Activated T-helper 9 cell treated with anti-CD3 and anti-CD28 coated beads, Interleukin-2, amount 50 U/mL, for 16 hours (primary cell): ENCODE data around the gene TCP1.
"Not testable (repeated sequence)": the region's sequence is repeated elsewhere in the genome, so short reads cannot be mapped to it uniquely, and the experiment has no call there.

Experiments used
- DNase-seq: peaks from one replicate; pipeline ENCODE4 v3.0.0-alpha.2; 2020; ENCODE audit warnings: low read depth

The TCP1 gene

GRCh38 chr6:159739341-159739740 lies 50.1 kb downstream of the TCP1 start:
- DNase-seq = no peak

GRCh38 chr6:159736908-159737307 lies 52.5 kb downstream of the TCP1 start:
- no peak for DNase-seq

GRCh38 chr6:159733395-159733794 lies 56.0 kb downstream of the TCP1 start:
- DNase-seq = not testable (repeated sequence)

- DNase-seq = not testable (repeated sequence)
Observed at GRCh38 chr6:159732550-159732949, 56.9 kb downstream of the TCP1 start.

- DNase-seq = no peak
Observed at GRCh38 chr6:159730332-159730676, 59.1 kb downstream of the TCP1 start.

- DNase-seq = no peak
Observed at GRCh38 chr6:159729598-159730331, 59.6 kb downstream of the TCP1 start.

- no peak for DNase-seq
Observed at GRCh38 chr6:159728531-159728964, 60.9 kb downstream of the TCP1 start.
